WTC11 (cell line): ENCODE measurements around the gene SLC9A9.

Experiments
- ATF2 ChIP-seq: sonication (generic); formaldehyde crosslinking; IDR thresholded peaks from 2 replicates; pipeline ENCODE4 v1.8.1; 2022; ENCODE audit warnings: low read depth, missing genetic modification reagents, borderline replicate concordance
- CBFB ChIP-seq: sonication (generic); formaldehyde crosslinking; IDR thresholded peaks from 2 replicates; pipeline ENCODE4 v1.8.1; 2022; ENCODE audit warnings: mild to moderate bottlenecking, low read depth, missing genetic modification reagents
- CTCF ChIP-seq: fragments of 200-600 bp; IDR thresholded peaks from 2 replicates; pipeline ENCODE4 v1.8.0; 2022; ENCODE audit warnings: antibody characterized with exemption
- E2F5 ChIP-seq: sonication (generic); formaldehyde crosslinking; IDR thresholded peaks from 2 replicates; pipeline ENCODE4 v1.8.1; 2022; ENCODE audit warnings: mild to moderate bottlenecking, moderate library complexity, missing genetic modification reagents
- ELF4 ChIP-seq: sonication (generic); formaldehyde crosslinking; IDR thresholded peaks from 2 replicates; pipeline ENCODE4 v1.8.1; 2022; ENCODE audit warnings: low read depth, mild to moderate bottlenecking, moderate library complexity, missing genetic modification reagents
- FOXP1 ChIP-seq: sonication (generic); formaldehyde crosslinking; IDR thresholded peaks from 2 replicates; pipeline ENCODE4 v1.8.0; 2022; ENCODE audit warnings: missing genetic modification reagents, mild to moderate bottlenecking, moderate library complexity, borderline replicate concordance
- ZNF121 ChIP-seq: sonication (generic); formaldehyde crosslinking; IDR thresholded peaks from 2 replicates; pipeline ENCODE4 v1.8.0; 2023; ENCODE audit warnings: missing genetic modification reagents

- TF ChIP-seq CBFB: no peak
- TF ChIP-seq ATF2 (CRISPR knock-in tag): no peak
- no peak for TF ChIP-seq CTCF
- TF ChIP-seq FOXP1 (CRISPR knock-in tag): no peak
- TF ChIP-seq ZNF121: no peak
- TF ChIP-seq ELF4 (CRISPR knock-in tag): no peak
- TF ChIP-seq E2F5 (CRISPR knock-in tag): no peak
Observed at GRCh38 chr3:143344516-143345165, 503.6 kb downstream of the SLC9A9 start.
